ENCODE measurements around the gene WNT2.

WNT2 gene

DNA sequence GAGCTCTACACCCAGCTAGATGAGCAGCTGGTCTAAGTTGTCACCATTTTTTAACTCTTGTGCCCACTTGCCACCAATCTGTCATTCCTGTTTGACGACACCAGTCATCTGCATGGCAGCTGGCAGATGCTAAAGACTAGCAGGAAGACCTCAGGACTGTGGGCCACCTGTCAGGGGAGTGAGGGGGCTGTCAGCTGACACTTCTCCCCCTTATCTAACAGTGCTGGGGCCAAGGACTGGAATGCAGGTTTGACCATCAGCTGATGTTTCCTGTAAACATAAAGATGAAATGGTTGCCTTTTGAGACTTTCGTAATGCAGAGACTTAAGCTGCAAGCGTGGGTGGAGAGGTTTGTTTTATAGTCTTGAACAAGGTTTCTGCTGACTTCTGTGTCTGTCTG lies 93.5 kb downstream of the WNT2 start:
- no peak for DNase-seq
- in situ Hi-C loops (cut with MboI; ENCODE audit: low pct_unique_long_range_greater_than_20kb, low sequenced_read_pairs), result no loop called here

DNA sequence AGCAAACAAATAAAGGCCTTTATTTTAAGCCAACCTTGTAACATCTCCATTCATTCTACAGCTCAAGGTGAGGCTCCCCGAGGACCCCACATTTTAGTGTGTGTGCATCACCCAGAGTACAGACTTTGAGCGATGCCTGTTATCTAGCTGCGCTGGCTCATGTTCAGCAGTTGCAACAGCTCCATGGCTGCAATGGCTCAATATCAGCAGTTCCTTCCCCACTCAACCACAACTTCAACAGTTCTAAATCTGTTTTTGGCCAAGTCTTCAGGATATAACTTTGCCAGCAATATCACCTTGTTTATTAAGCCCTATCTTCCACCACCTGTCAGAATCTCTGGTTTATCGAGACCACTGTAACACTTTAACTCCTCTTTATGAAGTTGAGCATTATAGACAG lies 95.8 kb downstream of the WNT2 start:
- in situ Hi-C loops (cut with MboI; ENCODE audit: low pct_unique_long_range_greater_than_20kb, low sequenced_read_pairs), result no loop called here
- DNase-seq, result no peak

GRCh38 chr7:117225536-117225935 lies 97.3 kb downstream of the WNT2 start:
- no peak for DNase-seq
- in situ Hi-C loops (cut with MboI; ENCODE audit: low pct_unique_long_range_greater_than_20kb, low sequenced_read_pairs), result no loop called here

Measured in KBM-7 (cell line).